Neural crest cell (in vitro differentiated cells): ENCODE measurements around the gene CMIP. TPM values are rescaled to one million over a fixed set of nuclear protein-coding genes. Genes with fewer than 3 reads are reported as not detected.
A peak's percentile ranks its signal among the peaks of the same experiment; 100 is the strongest.

ENCODE experiments used
- DNase-seq: peaks from one replicate; pipeline ENCODE4 v3.0.0; 2021; ENCODE audit warnings: low read depth, mixed read lengths, low spot score
- H3K27ac Mint-ChIP-seq: one replicate; pipeline ENCODE4 v1.8.0; 2021; ENCODE audit warnings: mild to moderate bottlenecking, mixed read lengths; ENCODE audit not compliant: unreplicated experiment
- H3K27me3 Mint-ChIP-seq: 2 replicates; pipeline ENCODE4 v1.8.0; 2021; ENCODE audit warnings: low read depth, mild to moderate bottlenecking, mixed read lengths
- H3K36me3 Mint-ChIP-seq: 2 replicates; pipeline ENCODE4 v1.8.0; 2021; ENCODE audit warnings: low read depth, mild to moderate bottlenecking, mixed read lengths
- H3K4me1 Mint-ChIP-seq: 2 replicates; pipeline ENCODE4 v1.8.0; 2021; ENCODE audit warnings: mixed read lengths
- H3K4me3 Mint-ChIP-seq: one replicate; pipeline ENCODE4 v1.8.0; 2021; ENCODE audit warnings: mild to moderate bottlenecking, mixed read lengths
- H3K9me3 Mint-ChIP-seq: 2 replicates; pipeline ENCODE4 v1.8.0; 2021; ENCODE audit warnings: mixed read lengths
- CTCF ChIP-seq: fragments of 200-600 bp; sonication (generic); conservative IDR thresholded peaks from 2 replicates; pipeline ENCODE4 v1.5.0; 2021; ENCODE audit warnings: antibody characterized with exemption, mild to moderate bottlenecking
- total RNA-seq: library from RNA; stranded (reverse); gene quantifications from 2 replicates; pipeline ENCODE4 v1.2.1, GENCODE V29; 2021

CMIP gene
- total RNA-seq, 1 donor from 2014 or later, result 41.2 TPM

- no peaks in the 10 kb centered on the region for H3K9me3 Mint-ChIP-seq
- TF ChIP-seq CTCF, result no peak
- no peaks in the 10 kb centered on the region for H3K27me3 Mint-ChIP-seq
- no peak overlapping the region for H3K27ac Mint-ChIP-seq
- H3K4me1 Mint-ChIP-seq, result peaks cover 48% of the 10 kb centered on the region
- DNase-seq, result no peak
- peaks cover 4% of the 10 kb centered on the region for H3K36me3 Mint-ChIP-seq
- peak overlapping the region; percentile 10 for H3K4me3 Mint-ChIP-seq
Observed at GRCh38 chr16:81609323-81609892, 164.8 kb downstream of the CMIP start.

DNA sequence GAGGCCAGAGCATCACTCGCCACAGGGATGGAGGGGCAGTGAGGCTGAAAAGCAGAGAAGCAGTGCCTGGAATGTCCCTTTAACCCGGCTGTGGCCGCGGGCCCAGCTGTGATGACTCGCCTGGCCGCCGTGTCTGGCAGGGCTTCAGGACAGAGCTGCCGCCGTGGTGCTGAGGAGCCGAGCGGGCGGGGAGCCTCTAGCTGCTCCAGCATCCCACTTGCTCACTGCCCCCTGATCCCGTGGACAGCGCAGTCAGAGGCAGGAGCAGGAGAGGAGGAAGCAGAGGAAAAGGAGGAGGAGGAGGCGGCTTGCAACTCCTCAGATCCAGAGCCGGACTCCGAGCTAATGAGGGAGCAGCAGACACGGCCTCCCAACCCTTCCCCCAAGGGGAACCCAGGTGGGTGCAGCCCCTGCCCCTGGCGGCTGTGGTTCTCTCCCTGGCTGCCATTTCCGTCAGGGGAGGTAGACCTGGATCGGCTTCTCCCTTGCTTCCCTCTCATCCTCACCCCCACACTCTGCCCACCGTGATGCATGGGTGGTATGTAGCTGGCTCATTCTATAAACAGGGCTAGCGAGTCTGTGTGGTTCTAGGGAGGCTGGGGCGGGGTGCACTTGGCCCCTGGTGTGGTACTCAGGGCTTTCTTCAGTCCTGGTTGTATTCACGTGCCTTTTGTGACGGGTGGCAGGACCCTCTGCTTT, 165.7 kb downstream of the CMIP start:
- no peak overlapping the region for H3K27ac Mint-ChIP-seq
- peaks cover 4% of the 10 kb centered on the region for H3K36me3 Mint-ChIP-seq
- peaks cover 44% of the 10 kb centered on the region for H3K4me1 Mint-ChIP-seq
- no peak overlapping the region for H3K4me3 Mint-ChIP-seq
- TF ChIP-seq CTCF, result no peak
- no peaks in the 10 kb centered on the region for H3K27me3 Mint-ChIP-seq
- no peaks in the 10 kb centered on the region for H3K9me3 Mint-ChIP-seq
- no peak for DNase-seq

GRCh38 chr16:81610936-81611335, 166.3 kb downstream of the CMIP start:
- H3K9me3 Mint-ChIP-seq, result no peaks in the 10 kb centered on the region
- DNase-seq, result no peak
- H3K4me3 Mint-ChIP-seq, result no peak overlapping the region
- peaks cover 44% of the 10 kb centered on the region for H3K4me1 Mint-ChIP-seq
- H3K36me3 Mint-ChIP-seq, result peaks cover 4% of the 10 kb centered on the region
- no peak overlapping the region for H3K27ac Mint-ChIP-seq
- no peak for TF ChIP-seq CTCF
- H3K27me3 Mint-ChIP-seq, result no peaks in the 10 kb centered on the region

- DNase-seq, result no peak
- peak overlapping the region; percentile 2 for H3K27ac Mint-ChIP-seq
- peaks cover 1% of the 10 kb centered on the region for H3K36me3 Mint-ChIP-seq
- H3K4me1 Mint-ChIP-seq, result peaks cover 42% of the 10 kb centered on the region
- no peaks in the 10 kb centered on the region for H3K9me3 Mint-ChIP-seq
- TF ChIP-seq CTCF, result no peak
- no peak overlapping the region for H3K4me3 Mint-ChIP-seq
- H3K27me3 Mint-ChIP-seq, result no peaks in the 10 kb centered on the region
Observed at GRCh38 chr16:81611721-81612120, 167.1 kb downstream of the CMIP start.

DNA sequence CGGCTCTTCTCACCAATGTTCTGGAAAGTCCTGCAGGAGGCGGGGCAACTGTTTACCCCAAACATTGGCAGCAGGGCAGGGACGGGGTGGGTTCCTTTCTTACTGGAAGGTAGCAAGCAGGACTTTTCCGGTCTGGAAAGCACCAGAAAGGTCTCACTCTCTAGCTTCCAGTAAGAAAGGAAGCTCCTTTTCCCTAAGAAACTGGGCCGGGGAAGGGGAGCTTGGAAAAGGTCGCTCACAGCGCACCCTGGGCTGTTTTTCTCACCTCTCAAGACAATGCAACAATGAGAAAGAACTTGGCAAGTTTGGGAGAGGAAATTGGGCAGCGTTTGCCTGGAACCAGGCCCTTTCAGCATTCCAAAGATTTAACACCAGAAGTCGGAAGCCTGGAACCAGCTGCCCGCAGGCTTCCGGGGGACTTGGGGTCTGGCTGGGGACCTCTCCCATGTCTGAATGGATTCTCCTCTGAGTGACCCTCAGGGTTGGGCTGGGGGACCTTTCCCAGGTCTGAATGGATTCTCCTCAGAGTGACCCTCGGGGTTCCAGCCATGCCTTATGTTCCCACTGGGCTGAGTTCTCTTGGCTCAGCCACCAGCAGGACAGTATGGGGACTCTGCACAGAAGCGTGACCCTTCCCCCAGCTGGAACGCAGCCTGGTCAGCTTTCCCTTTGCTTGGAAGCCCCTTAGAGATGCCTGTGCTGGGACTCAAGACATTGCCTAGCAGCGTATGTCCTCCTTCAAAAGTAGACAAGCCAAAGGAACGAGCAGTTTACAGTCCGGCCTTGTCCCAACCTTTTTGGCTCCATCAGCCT, 167.9 kb downstream of the CMIP start:
- DNase-seq, result no peak
- Mint-ChIP-seq H3K27me3 (no peaks in the 10 kb centered on the region), H3K27ac (no peak overlapping the region), H3K9me3 (no peaks in the 10 kb centered on the region), H3K36me3 (peaks cover 5% of the 10 kb centered on the region), H3K4me3 (no peak overlapping the region), H3K4me1 (peaks cover 41% of the 10 kb centered on the region)
- no peak for TF ChIP-seq CTCF
